Measurements from ENCODE around the gene KIAA1755.

KIAA1755 gene

GRCh38 chr20:38202153-38202981 is 58.2 kb downstream of the KIAA1755 start:
- DNase-seq (ENCODE audit: low spot score), result no peak

GRCh38 chr20:38201356-38201755 is 59.2 kb downstream of the KIAA1755 start:
- no peak for DNase-seq (ENCODE audit: low spot score)

DNA sequence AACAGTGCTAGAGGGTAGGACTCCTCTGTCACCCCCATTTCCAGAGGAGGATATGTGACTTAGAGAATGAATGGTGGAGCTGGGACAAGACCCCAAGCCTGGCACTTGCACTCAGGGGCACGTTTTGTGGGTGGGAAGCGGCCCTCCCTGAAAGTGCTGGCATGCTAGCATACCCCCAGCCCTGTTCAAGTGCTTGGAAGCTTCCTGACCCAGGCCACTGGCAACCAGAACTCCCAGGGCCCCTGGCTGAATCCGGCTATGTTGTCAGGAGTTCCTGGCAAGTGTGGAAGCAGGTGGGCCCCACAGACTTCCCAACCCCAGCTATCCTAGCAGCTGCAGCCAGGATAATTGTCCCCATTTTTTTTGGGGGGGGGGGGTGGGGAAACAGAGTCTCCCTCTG is 59.9 kb downstream of the KIAA1755 start:
- DNase-seq (ENCODE audit: low spot score), result no peak

DNA sequence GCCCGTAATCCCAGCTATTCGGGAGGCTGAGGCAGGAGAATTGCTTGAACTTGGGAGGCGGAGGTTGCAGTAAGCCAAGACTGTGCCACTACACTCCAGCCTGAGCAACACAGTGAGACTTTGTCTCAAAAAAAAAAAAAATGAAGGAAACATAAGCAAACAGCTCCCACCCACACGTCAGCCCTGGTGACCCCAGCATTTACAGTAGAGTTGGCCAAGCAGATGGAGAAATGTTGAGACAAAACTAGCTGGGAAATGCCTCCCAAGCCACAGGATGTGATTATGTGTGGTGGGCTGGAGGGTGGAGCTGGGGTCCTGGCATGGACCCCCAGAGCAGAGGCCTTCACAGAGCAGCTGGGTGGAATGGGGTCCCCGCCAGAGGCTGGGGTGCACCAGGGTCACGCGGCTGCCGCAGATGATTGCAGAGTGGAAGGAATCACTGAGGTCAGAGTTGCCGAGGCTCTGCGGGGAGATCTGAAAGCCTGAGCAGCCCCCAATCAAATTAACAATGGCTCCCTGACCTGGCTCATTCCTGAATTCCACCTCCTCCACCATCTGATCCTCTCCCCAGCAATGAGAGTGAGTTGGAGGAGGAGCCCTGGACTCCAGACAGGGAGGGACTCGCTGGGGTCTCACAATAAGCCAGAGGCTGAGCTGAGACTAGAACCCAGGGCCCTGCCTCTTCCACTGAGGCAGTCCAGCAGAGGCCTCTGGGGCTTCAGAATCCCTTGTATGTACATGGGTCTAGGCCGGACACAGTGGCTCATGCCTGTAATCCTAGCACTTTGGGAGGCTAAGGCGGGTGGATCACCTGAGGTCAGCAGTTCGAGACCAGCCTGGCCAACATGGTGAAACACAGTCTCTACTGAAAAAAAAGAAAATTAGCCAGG is 60.8 kb downstream of the KIAA1755 start:
- no peak for DNase-seq (ENCODE audit: low spot score)

- no peak for DNase-seq (ENCODE audit: low spot score)
These were observed 62.2 kb downstream of the KIAA1755 start for GRCh38 chr20:38198238-38198861.

- no peak for DNase-seq (ENCODE audit: low spot score)
These were observed 62.9 kb downstream of the KIAA1755 start for GRCh38 chr20:38197619-38198018.

GRCh38 chr20:38197217-38197616 is 63.3 kb downstream of the KIAA1755 start:
- DNase-seq (ENCODE audit: low spot score), result no peak

DNA sequence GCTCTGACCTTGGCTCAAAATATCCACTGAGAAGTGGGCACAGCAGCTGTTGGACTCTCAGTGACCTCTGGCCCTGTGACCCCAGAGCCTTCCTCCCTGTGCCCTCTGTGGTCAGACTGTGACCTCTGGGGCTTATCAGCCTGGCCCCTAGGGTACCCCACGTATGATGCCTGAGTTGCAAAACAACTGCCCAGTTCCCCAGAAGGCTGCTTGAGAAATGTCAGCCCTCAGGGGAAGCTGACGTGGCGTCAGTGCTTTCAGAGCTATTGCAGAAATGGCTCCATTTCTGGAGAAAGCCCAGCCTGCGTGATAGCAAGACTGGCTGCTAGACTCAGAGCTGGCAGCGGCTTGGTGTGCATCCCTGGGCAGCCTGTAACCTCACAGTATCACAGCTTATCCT is 63.9 kb downstream of the KIAA1755 start:
- no peak for DNase-seq (ENCODE audit: low spot score)

GRCh38 chr20:38196076-38196475 is 64.5 kb downstream of the KIAA1755 start:
- DNase-seq (ENCODE audit: low spot score), result no peak

DNA sequence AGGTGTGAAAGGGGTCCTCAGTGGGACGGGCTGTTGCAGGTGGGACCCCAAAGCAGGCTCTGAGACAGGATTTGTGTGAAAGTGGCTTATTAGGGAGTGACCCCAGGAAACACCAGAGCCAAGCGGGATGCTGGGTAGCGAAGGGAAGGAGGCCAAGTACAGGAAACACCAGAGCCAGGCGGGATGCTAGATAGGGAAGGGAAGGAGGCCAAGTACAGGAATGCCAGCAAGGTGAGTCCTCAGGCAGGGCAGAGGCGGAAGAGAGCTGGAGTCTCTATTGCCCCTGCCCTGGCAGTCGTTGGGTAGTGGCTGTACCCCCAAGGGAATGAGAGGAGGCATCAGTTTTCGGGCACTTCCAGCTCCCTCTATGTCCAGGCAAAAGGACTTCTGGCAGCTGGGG is 65.0 kb downstream of the KIAA1755 start:
- DNase-seq (ENCODE audit: low spot score), result no peak

DNA sequence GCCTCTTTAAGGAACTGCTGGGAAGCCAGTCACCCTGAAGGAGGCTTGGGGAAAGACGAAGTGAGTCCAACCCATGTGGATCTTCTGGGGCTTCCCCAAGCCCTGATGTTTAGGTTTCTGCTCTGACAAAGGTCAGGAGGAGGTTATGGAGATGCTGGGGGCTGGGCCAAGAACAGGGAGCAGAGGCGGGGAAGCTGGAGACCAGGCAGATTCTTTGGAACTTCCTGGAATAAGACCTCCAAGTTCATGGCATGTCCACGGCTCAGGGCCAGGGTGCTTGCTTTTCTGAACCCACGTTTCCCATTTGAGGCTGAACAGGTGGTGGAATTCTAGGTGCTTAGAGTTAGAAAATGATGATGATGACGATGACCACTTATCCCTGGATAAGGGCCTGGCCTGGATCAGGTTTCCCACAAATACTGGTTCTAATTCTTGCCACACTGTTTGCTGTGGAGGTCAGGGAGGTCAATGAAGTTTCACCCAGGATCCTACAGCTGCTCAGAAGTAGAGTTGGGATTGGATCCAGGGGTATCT is 65.5 kb downstream of the KIAA1755 start:
- DNase-seq (ENCODE audit: low spot score), result no peak

DNA sequence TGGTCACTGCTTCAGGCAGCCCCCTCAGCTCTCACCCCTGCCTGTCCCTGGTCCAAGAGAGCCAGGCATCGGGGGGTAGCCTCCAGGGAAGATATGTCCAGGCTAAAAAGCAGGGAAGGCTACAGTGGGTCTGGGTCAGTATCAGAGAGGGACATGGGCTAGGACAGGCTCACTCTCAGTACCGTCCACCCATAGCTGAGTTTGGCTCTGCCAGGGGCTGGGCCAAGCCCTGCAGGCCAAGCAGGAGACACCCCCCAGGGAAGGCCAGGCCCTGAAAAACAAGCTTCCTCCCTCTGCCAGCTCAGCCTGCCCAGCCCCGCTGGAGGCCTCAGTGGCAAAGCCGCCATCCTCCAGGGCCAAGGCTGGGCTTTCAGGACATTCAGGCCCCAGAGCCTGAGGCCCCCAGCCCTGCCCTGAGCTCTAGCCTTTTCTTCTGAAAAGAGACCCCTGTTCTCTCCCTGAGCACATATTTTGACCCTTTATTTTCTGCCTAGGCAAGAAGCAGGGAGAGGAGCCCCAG is 66.9 kb downstream of the KIAA1755 start:
- no peak for DNase-seq (ENCODE audit: low spot score)

DNA sequence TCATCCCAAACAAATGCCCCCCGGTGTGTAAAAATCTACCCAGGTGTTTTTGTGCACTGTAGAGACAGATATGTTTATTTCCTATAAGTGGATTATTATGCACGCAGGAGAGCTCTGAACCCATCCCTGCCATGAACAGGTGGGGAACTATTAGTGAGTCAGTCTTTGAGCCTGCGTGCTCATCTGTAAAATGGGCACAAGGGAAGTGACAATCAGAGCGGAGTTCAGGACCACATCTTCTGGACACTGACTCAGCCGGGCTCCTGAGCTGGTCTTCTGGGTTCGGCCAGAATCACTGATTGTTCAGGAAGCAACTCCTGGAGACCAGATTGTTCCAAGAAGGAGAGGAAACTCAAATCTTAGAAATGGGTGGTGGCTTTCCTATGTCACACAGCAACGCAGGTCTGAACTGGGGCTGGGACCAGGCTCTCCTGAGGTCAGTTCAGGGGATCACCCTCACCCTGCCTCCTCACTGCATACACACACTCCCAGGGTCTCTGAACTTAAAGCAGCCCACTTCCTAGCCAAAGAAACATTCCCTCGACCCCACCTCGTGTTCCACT is 68.1 kb downstream of the KIAA1755 start:
- DNase-seq (ENCODE audit: low spot score), result no peak

- no peak for DNase-seq (ENCODE audit: low spot score)
These were observed 68.9 kb downstream of the KIAA1755 start for GRCh38 chr20:38191654-38192053.

- DNase-seq (ENCODE audit: low spot score), result no peak
These were observed 69.6 kb downstream of the KIAA1755 start for GRCh38 chr20:38190936-38191371.

GRCh38 chr20:38190166-38190565 is 70.4 kb downstream of the KIAA1755 start:
- DNase-seq (ENCODE audit: low spot score), result no peak

DNA sequence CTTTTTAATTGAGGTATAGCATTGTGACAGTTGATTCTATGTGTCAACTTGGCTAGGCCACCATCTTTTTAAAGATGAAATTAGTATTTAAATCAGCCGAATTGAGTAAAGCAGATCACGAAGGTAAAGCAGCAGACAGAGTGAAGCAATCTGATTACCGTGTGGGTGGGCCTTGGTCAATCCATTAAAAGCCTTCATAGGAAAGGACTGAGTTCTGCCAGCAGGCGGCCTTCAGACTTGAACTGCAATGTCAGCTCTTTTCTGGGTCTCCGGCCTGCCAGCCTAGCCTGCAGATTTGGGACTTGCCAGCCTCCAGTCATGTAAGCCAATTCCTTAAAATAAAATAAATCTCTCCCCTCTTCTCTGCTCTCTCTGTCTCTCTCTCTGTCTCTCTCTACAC is 73.0 kb downstream of the KIAA1755 start:
- DNase-seq (ENCODE audit: low spot score), result no peak

- DNase-seq (ENCODE audit: low spot score), result no peak
These were observed 73.7 kb downstream of the KIAA1755 start for GRCh38 chr20:38186788-38187221.

DNA sequence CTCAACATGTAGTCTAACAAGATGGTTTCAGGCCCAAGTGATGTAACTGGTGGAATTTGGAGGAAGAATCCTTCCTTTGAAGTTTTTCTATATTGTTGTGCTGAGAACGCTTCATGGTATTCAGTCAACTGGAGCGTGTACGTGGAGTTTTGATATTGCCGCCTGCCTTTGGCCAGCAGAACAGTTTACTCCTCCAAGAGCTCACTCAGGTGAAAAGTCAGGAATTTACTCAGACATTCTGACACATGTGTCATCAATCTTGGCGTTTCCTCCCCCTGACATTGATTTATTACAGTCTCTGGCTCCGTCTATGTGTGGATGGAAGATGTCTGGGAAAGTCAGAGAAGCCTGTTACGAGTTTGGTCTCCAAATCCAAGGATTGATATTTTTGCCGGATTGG is 76.4 kb downstream of the KIAA1755 start:
- no peak for DNase-seq (ENCODE audit: low spot score)

GRCh38 chr20:38181971-38182370 is 78.6 kb downstream of the KIAA1755 start:
- no peak for DNase-seq (ENCODE audit: low spot score)

DNA sequence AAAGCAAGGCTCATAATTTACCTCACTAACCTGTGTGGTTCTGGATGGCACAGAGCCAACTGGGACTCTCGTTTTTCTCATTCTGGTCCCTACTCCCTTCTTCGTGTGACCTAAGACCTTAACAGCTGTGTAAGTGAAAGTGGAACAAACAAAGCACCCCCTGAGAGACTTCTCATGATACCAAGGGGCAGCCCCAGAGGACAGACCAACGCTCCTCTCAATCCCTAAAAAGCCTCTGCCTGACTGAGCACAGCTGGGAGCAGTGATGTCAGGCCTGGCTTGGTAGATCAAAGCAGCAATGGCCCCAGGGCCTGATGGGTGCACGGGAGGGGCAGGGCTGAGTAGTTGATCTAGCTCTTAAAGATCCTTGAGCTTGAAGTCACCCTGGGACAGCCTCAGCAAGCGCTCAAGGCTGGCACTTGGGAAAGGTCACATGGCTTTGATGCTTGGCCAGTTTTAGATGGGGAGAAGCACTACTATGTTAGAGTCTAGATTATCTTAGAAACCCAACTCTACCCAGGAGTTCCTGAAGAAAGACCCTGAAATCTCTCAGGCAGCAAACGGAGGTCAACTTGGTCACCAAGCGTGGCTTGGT is 79.2 kb downstream of the KIAA1755 start:
- DNase-seq (ENCODE audit: low spot score), result no peak
